RWPE2 (cell line): ENCODE measurements around the gene KRT4.

Experiments used
- ATAC-seq: fragments of 200-7000 bp; cut with Tn5 transposase; 3 replicates; pipeline ENCODE4 v1.9.1; 2021; ENCODE audit warnings: low read depth
- DNase-seq: peaks from one replicate; pipeline ENCODE4 v3.0.0-alpha.2; 2020; ENCODE audit warnings: low spot score
- H3K27ac ChIP-seq: fragments of 450-650 bp; 2 replicates; pipeline ENCODE4 v1.5.1; 2017; ENCODE audit warnings: mild to moderate bottlenecking; ENCODE audit not compliant: poor library complexity, severe bottlenecking
- H3K27me3 ChIP-seq: fragments of 250-450 bp; sonication (Bioruptor Pico); 2 replicates; pipeline ENCODE4 v1.5.1; 2021; ENCODE audit warnings: mild to moderate bottlenecking, moderate library complexity; ENCODE audit not compliant: insufficient read depth, poor library complexity, severe bottlenecking
- H3K36me3 ChIP-seq: fragments of 250-450 bp; sonication (Bioruptor Pico); 2 replicates; pipeline ENCODE4 v1.5.1; 2020; ENCODE audit warnings: low read depth, mild to moderate bottlenecking, moderate library complexity
- H3K4me1 ChIP-seq: fragments of 250-450 bp; sonication (Bioruptor Pico); 2 replicates; pipeline ENCODE4 v1.5.1; 2021; ENCODE audit warnings: mild to moderate bottlenecking, moderate library complexity; ENCODE audit not compliant: insufficient read depth, poor library complexity, severe bottlenecking
- H3K4me3 ChIP-seq: fragments of 250-450 bp; sonication (Bioruptor Pico); 2 replicates; pipeline ENCODE4 v1.5.1; 2021; ENCODE audit warnings: mild to moderate bottlenecking, moderate library complexity; ENCODE audit not compliant: severe bottlenecking
- H3K9me3 ChIP-seq: fragments of 250-450 bp; sonication (Bioruptor Pico); 2 replicates; pipeline ENCODE4 v1.5.1; 2021; ENCODE audit warnings: mild to moderate bottlenecking, moderate library complexity; ENCODE audit not compliant: severe bottlenecking
- TF ChIP-seq, protein P1 (sequence below): fragments of 450-650 bp; IDR thresholded peaks from one replicate; pipeline ENCODE4 v1.5.1; 2017; ENCODE audit warnings: mild to moderate bottlenecking, moderate library complexity; ENCODE audit not compliant: poor library complexity, severe bottlenecking

Gene KRT4

DNA sequence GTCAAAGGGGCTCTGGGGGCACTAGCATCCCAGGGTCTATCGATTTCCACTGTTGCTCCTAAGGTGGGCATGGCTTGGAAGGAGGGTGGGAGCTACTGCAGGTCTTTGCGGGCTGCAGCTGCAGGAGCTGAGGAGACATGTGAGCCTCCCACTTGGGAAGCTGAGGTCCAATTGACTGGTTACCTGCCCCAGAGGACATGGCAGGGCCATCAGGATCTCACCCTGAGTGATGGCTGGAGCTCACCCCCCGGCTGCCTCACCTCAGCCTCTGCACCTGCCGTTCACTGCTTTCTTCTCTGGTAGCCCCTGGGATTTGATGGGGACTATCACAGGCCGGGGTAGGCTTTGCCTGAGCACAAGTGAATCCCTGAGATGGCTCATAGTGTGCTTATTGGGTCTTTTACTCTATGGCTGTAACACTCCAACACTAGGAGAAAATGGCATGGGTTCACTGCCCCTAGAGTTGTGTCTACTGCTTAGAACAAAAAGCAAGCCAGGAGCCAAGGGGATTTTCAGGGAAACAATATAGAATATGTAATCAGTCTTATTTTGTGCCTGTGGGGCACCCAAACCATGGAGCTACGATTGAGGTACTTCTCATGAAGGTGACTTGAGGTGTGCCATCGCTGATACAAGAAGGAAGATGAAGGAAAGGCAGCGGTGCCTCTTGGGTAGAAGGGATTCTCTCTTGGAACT, 3.2 kb upstream of the KRT4 start:
- TF ChIP-seq, protein P1, sequence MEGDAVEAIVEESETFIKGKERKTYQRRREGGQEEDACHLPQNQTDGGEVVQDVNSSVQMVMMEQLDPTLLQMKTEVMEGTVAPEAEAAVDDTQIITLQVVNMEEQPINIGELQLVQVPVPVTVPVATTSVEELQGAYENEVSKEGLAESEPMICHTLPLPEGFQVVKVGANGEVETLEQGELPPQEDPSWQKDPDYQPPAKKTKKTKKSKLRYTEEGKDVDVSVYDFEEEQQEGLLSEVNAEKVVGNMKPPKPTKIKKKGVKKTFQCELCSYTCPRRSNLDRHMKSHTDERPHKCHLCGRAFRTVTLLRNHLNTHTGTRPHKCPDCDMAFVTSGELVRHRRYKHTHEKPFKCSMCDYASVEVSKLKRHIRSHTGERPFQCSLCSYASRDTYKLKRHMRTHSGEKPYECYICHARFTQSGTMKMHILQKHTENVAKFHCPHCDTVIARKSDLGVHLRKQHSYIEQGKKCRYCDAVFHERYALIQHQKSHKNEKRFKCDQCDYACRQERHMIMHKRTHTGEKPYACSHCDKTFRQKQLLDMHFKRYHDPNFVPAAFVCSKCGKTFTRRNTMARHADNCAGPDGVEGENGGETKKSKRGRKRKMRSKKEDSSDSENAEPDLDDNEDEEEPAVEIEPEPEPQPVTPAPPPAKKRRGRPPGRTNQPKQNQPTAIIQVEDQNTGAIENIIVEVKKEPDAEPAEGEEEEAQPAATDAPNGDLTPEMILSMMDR = no peak
- H3K4me3 ChIP-seq = no peak overlapping the region
- no peak overlapping the region for H3K27ac ChIP-seq
- H3K9me3 ChIP-seq = no peaks in the 10 kb centered on the region
- DNase-seq = no peak
- H3K36me3 ChIP-seq = no peaks in the 10 kb centered on the region
- no peaks in the 10 kb centered on the region for H3K27me3 ChIP-seq
- ATAC-seq = no peak
- H3K4me1 ChIP-seq = no peaks in the 10 kb centered on the region

DNA sequence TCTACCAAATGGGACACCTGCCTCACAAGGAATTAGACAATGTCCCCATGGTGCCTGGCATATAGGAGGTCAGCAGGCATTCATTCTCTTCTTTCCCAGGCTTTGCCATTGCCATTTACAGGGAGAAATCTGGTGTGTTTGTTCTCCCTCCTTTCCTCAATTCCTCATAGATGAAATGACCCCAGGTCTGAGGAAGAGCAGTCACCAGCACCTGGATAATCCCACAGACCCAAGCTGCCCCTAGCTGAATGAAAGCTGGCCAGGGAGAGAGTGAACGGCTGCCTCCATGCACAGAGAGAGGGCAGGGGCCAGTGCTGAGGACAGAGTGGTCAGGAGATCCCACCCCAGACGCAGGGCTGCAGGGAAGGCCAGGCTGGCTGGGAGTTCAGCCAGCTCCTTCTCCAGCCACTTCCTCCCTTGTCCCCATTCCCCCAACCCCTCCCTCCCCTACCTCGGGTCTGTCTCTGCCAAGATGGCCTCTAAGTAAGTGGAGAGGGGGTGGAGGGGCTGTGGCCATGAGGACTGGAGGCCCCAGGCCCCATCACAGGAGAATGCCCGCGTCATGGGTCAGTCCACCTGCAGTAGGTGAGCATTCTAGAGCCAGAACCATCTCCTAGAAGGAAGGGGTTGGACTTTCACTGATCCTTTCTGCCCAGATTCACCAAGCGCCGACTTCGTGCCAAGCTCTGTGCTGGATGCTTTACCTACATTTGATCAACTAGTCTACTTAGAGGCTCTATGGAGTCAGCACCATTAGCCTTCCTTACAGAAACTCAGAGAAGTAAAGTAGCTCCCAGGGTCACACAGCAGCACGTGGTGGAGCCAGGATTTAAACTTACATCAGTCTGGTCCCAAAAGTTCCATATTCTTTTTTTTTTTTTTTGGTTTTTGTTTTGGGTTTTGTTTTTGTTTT, 2.0 kb upstream of the KRT4 start:
- DNase-seq (no peak), ATAC-seq (no peak)
- Histone ChIP-seq H3K36me3 (no peaks in the 10 kb centered on the region), H3K4me3 (no peak overlapping the region), H3K4me1 (no peaks in the 10 kb centered on the region), H3K27ac (no peak overlapping the region), H3K9me3 (no peaks in the 10 kb centered on the region), H3K27me3 (no peaks in the 10 kb centered on the region)
- TF ChIP-seq, protein P1 = no peak

DNA sequence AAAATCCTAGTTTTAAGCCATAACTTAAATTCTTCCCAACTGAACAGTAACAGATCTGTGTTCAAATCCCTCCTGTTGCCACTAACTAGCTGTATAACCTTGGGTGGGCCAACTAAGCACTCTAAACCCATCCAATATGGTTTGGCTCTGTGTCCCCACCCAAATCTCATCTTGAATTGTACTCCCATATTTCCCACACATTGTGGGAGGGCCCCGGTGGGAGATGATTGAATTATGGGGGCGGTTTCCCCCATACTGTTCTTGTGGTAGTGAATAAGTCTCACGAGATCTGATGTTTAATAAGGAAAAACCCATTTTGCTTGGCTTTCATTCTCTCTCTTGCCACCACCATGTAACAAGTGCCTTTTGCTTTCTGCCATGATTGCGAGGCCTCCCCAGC, 1.2 kb upstream of the KRT4 start:
- no peak overlapping the region for H3K4me3 ChIP-seq
- no peak overlapping the region for H3K27ac ChIP-seq
- TF ChIP-seq, protein P1 = no peak
- H3K4me1 ChIP-seq = no peaks in the 10 kb centered on the region
- H3K36me3 ChIP-seq = no peaks in the 10 kb centered on the region
- H3K27me3 ChIP-seq = no peaks in the 10 kb centered on the region
- ATAC-seq (no peak), DNase-seq (no peak)
- no peaks in the 10 kb centered on the region for H3K9me3 ChIP-seq

DNA sequence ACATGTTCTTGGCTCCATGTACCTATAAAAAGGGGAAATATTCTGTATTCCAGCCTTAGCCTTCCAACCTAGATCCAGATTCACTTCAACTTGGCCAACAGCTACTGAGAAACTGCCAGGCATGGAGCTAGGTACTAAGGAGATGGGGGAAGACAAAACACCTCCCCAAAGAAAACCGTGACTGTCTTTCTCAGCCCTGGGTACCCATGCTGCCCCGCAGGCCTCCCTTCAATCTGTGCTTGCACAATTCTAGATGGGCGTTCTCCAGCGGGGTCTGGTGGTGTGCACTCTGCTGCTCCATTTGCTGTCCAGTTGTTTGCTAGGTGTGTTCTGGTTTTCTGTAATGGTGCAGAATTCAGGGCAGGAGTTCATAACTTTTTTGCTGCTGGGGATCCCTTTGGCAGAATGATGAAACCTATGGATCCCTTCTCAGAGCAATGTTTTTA, 817 bp upstream of the KRT4 start:
- ATAC-seq (no peak), DNase-seq (no peak)
- Histone ChIP-seq H3K36me3 (no peaks in the 10 kb centered on the region), H3K27ac (no peak overlapping the region), H3K4me1 (no peaks in the 10 kb centered on the region), H3K27me3 (no peaks in the 10 kb centered on the region), H3K4me3 (no peak overlapping the region), H3K9me3 (no peaks in the 10 kb centered on the region)
- TF ChIP-seq, protein P1 = no peak
